Measurements from ENCODE around the gene NIPAL3. TPM values are rescaled to one million over a fixed set of nuclear protein-coding genes. Genes with fewer than 3 reads are reported as not detected.

The NIPAL3 gene
- total RNA-seq, 4 donors from 2014 or later, result 22.3 to 45.7 (median 35.6) TPM

DNA sequence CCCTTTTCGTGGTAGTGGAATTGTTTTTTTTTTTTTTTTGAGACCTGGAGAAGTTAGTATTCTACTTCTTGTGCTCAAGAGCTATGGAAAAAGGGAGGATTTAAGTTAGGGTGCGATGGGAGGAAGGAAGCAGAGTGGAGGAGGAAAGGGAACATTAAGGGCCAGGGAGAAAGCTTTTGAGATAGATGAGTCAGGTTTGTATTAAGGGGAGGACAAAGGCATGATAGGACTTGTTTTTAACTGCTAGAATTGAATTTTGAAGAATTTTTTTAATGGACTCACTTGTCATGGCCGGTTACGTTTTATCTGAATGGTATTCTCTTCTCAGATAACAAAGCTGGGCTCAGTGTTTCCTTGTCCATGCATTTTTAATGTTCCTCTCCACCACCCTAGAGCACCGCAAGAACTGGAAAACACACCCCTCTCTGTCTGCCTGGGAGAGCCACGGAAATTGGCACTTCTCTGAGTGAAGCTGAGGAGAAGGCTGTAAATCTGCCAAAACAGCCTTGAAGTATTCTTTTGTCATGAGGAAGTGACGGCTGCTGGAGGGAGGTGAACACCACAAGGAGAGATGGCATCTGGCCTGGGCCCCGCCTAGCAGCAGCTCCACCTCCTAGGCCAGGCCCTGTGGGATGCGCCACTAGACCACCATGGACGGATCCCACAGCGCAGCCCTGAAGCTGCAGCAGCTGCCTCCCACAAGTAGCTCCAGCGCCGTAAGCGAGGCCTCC lies 3.5 kb downstream of the NIPAL3 start:
- H3K27ac ChIP-seq, result no peak overlapping the region
- H3K9me3 ChIP-seq, result no peaks in the 10 kb centered on the region
- WGBS, 2 donors (ENCODE audit: low coverage in 1 of 2), result 62 to 73% methylated on average over 9 of the region's 14 CpGs
- TF ChIP-seq POLR2A (IDR thresholded peaks at IDR 0.05) (no peak), POLR2AphosphoS5 (IDR thresholded peaks at IDR 0.05) (no peak), EP300 (IDR thresholded peaks at IDR 0.05) (no peak)
- TF ChIP-seq, protein P1, sequence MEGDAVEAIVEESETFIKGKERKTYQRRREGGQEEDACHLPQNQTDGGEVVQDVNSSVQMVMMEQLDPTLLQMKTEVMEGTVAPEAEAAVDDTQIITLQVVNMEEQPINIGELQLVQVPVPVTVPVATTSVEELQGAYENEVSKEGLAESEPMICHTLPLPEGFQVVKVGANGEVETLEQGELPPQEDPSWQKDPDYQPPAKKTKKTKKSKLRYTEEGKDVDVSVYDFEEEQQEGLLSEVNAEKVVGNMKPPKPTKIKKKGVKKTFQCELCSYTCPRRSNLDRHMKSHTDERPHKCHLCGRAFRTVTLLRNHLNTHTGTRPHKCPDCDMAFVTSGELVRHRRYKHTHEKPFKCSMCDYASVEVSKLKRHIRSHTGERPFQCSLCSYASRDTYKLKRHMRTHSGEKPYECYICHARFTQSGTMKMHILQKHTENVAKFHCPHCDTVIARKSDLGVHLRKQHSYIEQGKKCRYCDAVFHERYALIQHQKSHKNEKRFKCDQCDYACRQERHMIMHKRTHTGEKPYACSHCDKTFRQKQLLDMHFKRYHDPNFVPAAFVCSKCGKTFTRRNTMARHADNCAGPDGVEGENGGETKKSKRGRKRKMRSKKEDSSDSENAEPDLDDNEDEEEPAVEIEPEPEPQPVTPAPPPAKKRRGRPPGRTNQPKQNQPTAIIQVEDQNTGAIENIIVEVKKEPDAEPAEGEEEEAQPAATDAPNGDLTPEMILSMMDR (IDR thresholded peaks at IDR 0.05), result no peak
- no peak for ATAC-seq
- H3K36me3 ChIP-seq, result peaks cover 0 to 43% of the 10 kb centered on the region in 2 donors
- no peaks in the 10 kb centered on the region for H3K27me3 ChIP-seq
- no peak overlapping the region for H3K4me3 ChIP-seq
- H3K4me1 ChIP-seq, result peaks cover 0 to 25% (median 10%) of the 10 kb centered on the region in 3 donors

DNA sequence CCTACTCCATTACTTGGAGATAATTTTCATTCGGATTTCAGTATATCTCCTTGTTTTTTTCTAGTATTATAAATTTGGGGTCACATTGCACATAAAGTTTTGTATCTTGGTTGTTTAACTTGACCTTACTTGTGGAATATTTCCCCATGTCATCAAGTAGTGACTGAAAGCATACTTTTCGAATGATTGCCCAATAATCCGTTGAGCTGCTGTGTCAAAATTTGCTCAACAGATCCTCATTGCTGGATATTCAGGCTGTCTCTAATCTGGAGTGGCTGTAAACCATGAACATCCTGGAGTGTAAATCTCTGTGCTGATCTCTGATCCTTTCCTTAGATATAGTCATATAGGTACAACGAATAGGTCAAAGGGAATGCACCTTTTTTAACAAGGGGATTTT lies 4.9 kb downstream of the NIPAL3 start:
- Histone ChIP-seq H3K27ac (no peak overlapping the region), H3K9me3 (no peaks in the 10 kb centered on the region), H3K4me1 (peaks cover 0 to 17% (median 10%) of the 10 kb centered on the region in 3 donors), H3K27me3 (no peaks in the 10 kb centered on the region), H3K36me3 (peaks cover 0 to 43% of the 10 kb centered on the region in 2 donors), H3K4me3 (no peak overlapping the region)
- TF ChIP-seq POLR2AphosphoS5 (IDR thresholded peaks at IDR 0.05), result no peak
- no peak for TF ChIP-seq EP300 (IDR thresholded peaks at IDR 0.05)
- TF ChIP-seq, protein P1 (IDR thresholded peaks at IDR 0.05), result no peak
- no peak for TF ChIP-seq POLR2A (IDR thresholded peaks at IDR 0.05)
- 80 to 100% methylated on average over 2 to 4 of the region's 4 CpGs for WGBS, 2 donors (ENCODE audit: low coverage in 1 of 2)
- no peak for ATAC-seq

DNA sequence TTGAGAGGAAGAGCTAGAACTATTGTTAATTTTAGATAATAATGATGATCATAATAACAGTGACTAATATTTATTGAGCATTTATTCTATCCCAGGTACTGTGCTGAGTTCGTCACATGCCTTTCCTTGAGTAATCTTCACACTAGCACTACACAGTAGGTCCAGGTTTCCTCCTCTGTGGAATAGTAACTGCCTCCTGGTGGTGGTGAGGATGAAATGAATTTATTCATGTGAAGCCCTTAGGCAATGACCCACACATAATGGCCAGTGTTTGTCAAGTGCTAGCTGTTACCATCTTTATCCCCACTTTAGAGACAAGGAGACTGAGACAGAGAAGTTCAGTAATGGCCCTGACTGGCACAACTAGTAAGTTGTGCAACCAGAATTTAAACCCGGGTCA lies 5.9 kb downstream of the NIPAL3 start:
- H3K27me3 ChIP-seq, result no peaks in the 10 kb centered on the region
- peaks cover 0 to 13% (median 7%) of the 10 kb centered on the region in 3 donors for H3K4me1 ChIP-seq
- H3K27ac ChIP-seq, result no peak overlapping the region
- ATAC-seq, result no peak
- H3K9me3 ChIP-seq, result no peaks in the 10 kb centered on the region
- TF ChIP-seq, protein P1 (IDR thresholded peaks at IDR 0.05), result no peak
- TF ChIP-seq POLR2A (IDR thresholded peaks at IDR 0.05) (no peak), EP300 (IDR thresholded peaks at IDR 0.05) (no peak), POLR2AphosphoS5 (IDR thresholded peaks at IDR 0.05) (no peak)
- H3K4me3 ChIP-seq, result no peak overlapping the region
- WGBS, 2 donors (ENCODE audit: low coverage in 1 of 2), result 86 to 92% methylated on average over 1 to 2 of the region's 2 CpGs
- peaks cover 0 to 43% of the 10 kb centered on the region in 2 donors for H3K36me3 ChIP-seq

DNA sequence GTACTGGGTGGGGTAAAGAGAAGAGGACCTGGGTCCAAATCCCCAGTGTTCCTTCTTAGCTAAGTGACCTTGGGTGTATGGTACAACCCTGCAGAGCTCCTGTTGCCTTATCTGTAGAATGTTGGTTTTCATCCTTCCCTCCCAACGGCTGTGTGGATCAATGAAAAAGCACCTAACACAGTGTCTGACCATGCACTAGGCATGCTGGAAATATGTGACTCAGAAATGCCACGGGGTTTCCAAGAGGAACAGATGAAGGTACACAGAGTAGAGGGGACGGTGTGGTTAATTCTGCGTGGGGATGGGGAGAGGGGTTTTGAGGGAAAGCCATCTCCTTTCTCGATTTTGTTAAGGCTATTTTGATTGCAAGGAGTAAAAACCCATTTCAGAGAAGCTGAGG lies 8.6 kb downstream of the NIPAL3 start:
- no peak overlapping the region for H3K4me3 ChIP-seq
- no peaks in the 10 kb centered on the region for H3K4me1 ChIP-seq
- H3K27me3 ChIP-seq, result no peaks in the 10 kb centered on the region
- no peak for ATAC-seq
- no peak overlapping the region for H3K27ac ChIP-seq
- 80 to 83% methylated on average over 2 to 3 of the region's 5 CpGs for WGBS, 2 donors (ENCODE audit: low coverage in 1 of 2)
- H3K36me3 ChIP-seq, result peaks cover 0 to 42% of the 10 kb centered on the region in 2 donors
- H3K9me3 ChIP-seq, result no peaks in the 10 kb centered on the region
- no peak for TF ChIP-seq POLR2AphosphoS5 (IDR thresholded peaks at IDR 0.05)

DNA sequence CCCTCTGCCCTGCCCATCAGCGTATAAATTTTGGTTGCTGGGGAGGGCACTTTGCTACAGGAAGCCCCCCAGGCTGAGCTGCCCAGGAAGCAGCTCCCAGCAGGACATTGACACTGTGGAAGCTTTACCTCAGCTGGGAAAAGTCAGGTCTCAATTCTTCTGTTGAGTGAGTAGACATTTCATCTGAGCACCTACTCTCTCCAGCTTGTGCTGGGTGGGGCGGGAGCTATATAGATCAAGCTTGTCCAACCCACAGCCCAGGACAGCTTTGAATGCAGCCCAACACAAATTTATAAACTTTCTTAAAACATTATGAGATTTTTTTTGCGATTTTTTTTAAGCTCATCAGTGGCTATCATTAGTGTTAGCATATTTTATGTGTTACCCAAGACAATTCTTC lies 9.4 kb downstream of the NIPAL3 start:
- TF ChIP-seq EP300 (IDR thresholded peaks at IDR 0.05) (no peak), POLR2AphosphoS5 (IDR thresholded peaks at IDR 0.05) (no peak), POLR2A (IDR thresholded peaks at IDR 0.05) (no peak)
- TF ChIP-seq, protein P1 (IDR thresholded peaks at IDR 0.05), result no peak
- 90 to 93% methylated on average over 2 to 3 of the region's 3 CpGs for WGBS, 2 donors (ENCODE audit: low coverage in 1 of 2)

More for the DNA sequence above, 9.4 kb downstream of the NIPAL3 start:
- Histone ChIP-seq H3K4me3 (no peak overlapping the region), H3K27ac (no peak overlapping the region), H3K4me1 (no peaks in the 10 kb centered on the region), H3K9me3 (no peaks in the 10 kb centered on the region), H3K36me3 (peaks cover 0 to 34% of the 10 kb centered on the region in 2 donors), H3K27me3 (no peaks in the 10 kb centered on the region)
- ATAC-seq, result no peak

Measured in gastroesophageal sphincter (tissue), 4 donors.